Measurements from ENCODE around the gene HPRT1.

DNA sequence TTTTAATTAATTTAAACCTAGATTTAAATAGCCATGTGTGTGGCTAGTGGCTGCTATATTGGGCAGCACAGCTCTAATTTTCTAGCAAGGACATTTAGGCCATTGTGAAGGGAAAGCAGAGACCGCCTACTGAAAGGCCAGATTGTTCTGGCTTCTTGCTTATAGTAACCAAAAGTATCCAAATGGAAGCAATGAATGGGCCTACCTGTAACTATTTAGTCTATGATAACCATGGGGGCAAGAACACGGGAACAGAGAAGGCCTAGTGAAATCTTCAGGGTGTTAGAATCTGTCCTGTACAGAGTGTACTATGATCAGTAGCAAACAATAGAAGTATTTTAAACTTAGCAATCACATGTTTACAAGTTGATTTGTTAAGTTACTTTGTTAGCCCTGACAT lies 16.5 kb upstream of the HPRT1 start:
- TF ChIP-seq IRF2 (CRISPR knock-in tag; IDR thresholded peaks at IDR 0.05; ENCODE audit: borderline replicate concordance, low read depth) (no peak), JUN (CRISPR knock-in tag; IDR thresholded peaks at IDR 0.05) (no peak), TP53 (CRISPR knock-in tag; IDR thresholded peaks at IDR 0.05) (no peak), SP1 (CRISPR knock-in tag; conservative IDR thresholded peaks at IDR 0.05) (no peak), PRRX2 (CRISPR knock-in tag; IDR thresholded peaks at IDR 0.05) (no peak), TEAD4 (CRISPR knock-in tag; IDR thresholded peaks at IDR 0.05) (no peak), NFE2L1 (CRISPR knock-in tag; IDR thresholded peaks at IDR 0.05) (no peak), ZNF121 (CRISPR knock-in tag; IDR thresholded peaks at IDR 0.05) (no peak)
- TF ChIP-seq, protein P1, sequence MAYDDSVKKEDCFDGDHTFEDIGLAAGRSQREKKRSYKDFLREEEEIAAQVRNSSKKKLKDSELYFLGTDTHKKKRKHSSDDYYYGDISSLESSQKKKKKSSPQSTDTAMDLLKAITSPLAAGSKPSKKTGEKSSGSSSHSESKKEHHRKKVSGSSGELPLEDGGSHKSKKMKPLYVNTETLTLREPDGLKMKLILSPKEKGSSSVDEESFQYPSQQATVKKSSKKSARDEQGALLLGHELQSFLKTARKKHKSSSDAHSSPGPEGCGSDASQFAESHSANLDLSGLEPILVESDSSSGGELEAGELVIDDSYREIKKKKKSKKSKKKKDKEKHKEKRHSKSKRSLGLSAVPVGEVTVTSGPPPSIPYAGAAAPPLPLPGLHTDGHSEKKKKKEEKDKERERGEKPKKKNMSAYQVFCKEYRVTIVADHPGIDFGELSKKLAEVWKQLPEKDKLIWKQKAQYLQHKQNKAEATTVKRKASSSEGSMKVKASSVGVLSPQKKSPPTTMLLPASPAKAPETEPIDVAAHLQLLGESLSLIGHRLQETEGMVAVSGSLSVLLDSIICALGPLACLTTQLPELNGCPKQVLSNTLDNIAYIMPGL (CRISPR knock-in tag; IDR thresholded peaks at IDR 0.05), result no peak
- TF ChIP-seq, protein P2, sequence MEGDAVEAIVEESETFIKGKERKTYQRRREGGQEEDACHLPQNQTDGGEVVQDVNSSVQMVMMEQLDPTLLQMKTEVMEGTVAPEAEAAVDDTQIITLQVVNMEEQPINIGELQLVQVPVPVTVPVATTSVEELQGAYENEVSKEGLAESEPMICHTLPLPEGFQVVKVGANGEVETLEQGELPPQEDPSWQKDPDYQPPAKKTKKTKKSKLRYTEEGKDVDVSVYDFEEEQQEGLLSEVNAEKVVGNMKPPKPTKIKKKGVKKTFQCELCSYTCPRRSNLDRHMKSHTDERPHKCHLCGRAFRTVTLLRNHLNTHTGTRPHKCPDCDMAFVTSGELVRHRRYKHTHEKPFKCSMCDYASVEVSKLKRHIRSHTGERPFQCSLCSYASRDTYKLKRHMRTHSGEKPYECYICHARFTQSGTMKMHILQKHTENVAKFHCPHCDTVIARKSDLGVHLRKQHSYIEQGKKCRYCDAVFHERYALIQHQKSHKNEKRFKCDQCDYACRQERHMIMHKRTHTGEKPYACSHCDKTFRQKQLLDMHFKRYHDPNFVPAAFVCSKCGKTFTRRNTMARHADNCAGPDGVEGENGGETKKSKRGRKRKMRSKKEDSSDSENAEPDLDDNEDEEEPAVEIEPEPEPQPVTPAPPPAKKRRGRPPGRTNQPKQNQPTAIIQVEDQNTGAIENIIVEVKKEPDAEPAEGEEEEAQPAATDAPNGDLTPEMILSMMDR (IDR thresholded peaks at IDR 0.05), result no peak
- TF ChIP-seq, protein P3, sequence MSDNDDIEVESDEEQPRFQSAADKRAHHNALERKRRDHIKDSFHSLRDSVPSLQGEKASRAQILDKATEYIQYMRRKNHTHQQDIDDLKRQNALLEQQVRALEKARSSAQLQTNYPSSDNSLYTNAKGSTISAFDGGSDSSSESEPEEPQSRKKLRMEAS (CRISPR knock-in tag; IDR thresholded peaks at IDR 0.05), result no peak
- TF ChIP-seq, protein P4, sequence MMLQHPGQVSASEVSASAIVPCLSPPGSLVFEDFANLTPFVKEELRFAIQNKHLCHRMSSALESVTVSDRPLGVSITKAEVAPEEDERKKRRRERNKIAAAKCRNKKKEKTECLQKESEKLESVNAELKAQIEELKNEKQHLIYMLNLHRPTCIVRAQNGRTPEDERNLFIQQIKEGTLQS (CRISPR knock-in tag; conservative IDR thresholded peaks at IDR 0.05), result no peak
- TF ChIP-seq, protein P5, sequence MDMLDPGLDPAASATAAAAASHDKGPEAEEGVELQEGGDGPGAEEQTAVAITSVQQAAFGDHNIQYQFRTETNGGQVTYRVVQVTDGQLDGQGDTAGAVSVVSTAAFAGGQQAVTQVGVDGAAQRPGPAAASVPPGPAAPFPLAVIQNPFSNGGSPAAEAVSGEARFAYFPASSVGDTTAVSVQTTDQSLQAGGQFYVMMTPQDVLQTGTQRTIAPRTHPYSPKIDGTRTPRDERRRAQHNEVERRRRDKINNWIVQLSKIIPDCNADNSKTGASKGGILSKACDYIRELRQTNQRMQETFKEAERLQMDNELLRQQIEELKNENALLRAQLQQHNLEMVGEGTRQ (CRISPR knock-in tag; IDR thresholded peaks at IDR 0.05), result no peak
- TF ChIP-seq, protein P6, sequence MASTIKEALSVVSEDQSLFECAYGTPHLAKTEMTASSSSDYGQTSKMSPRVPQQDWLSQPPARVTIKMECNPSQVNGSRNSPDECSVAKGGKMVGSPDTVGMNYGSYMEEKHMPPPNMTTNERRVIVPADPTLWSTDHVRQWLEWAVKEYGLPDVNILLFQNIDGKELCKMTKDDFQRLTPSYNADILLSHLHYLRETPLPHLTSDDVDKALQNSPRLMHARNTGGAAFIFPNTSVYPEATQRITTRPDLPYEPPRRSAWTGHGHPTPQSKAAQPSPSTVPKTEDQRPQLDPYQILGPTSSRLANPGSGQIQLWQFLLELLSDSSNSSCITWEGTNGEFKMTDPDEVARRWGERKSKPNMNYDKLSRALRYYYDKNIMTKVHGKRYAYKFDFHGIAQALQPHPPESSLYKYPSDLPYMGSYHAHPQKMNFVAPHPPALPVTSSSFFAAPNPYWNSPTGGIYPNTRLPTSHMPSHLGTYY (CRISPR knock-in tag; IDR thresholded peaks at IDR 0.05), result no peak
